IMR-90 (cell line): Measurements from ENCODE around the gene HS6ST3. TPM values are rescaled to one million over a fixed set of nuclear protein-coding genes. Genes with fewer than 3 reads are reported as not detected.

Experiments used
- ATAC-seq: fragments of 200-7000 bp; cut with Tn5 transposase; 2 replicates; pipeline ENCODE4 v1.9.1; 2020; ENCODE audit warnings: low read depth, mild to moderate bottlenecking, moderate library complexity
- BruUV-seq: library from RNA; stranded (reverse); fragments of 400-500 nt; replicated peaks from 2 replicates; lab custom pipeline; 2021; lab: Mats Ljungman, UMichigan
- CTCF ChIA-PET: fragments of 300-600 bp; formaldehyde crosslinking; extraction: SDS; loops from one replicate; lab custom pipeline; 2021; ENCODE audit warnings: antibody characterized with exemption; lab: Yijun Ruan, JAX
- POLR2A ChIA-PET: fragments of 300-600 bp; sonication (Branson Sonifier 250); formaldehyde crosslinking; loops from one replicate; lab custom pipeline; 2022; ENCODE audit warnings: antibody characterized with exemption; ENCODE audit not compliant: unreplicated experiment; lab: Charles Lee
- DNase-seq: peaks from one replicate; pipeline ENCODE4 v3.0.0; 2013
- H2AFZ ChIP-seq: replicated peaks from 2 replicates; pipeline ENCODE3; 2013; ENCODE audit warnings: low read length, mild to moderate bottlenecking; ENCODE audit not compliant: poor library complexity
- H2AK5ac ChIP-seq: 2 replicates; pipeline ENCODE4 v1.6.1; 2013; ENCODE audit warnings: low read depth, low read length, inconsistent platforms
- H2AK9ac ChIP-seq: replicated peaks from 2 replicates; pipeline ENCODE3; 2013; ENCODE audit warnings: mild to moderate bottlenecking, low read depth, low read length, moderate library complexity; ENCODE audit not compliant: poor library complexity
- H2BK120ac ChIP-seq: 2 replicates; pipeline ENCODE4 v1.6.1; 2013; ENCODE audit warnings: low read depth, low read length, inconsistent platforms
- H2BK15ac ChIP-seq: 3 replicates; pipeline ENCODE4 v1.6.1; 2013; ENCODE audit warnings: low read depth, low read length, inconsistent platforms
- H2BK20ac ChIP-seq: 2 replicates; pipeline ENCODE4 v1.6.1; 2013; ENCODE audit warnings: low read depth, mild to moderate bottlenecking, inconsistent platforms, low read length, moderate library complexity
- H2BK5ac ChIP-seq: 2 replicates; pipeline ENCODE4 v1.6.1; 2013; ENCODE audit warnings: mild to moderate bottlenecking, low read depth, low read length, inconsistent platforms; ENCODE audit not compliant: poor library complexity, severe bottlenecking
- H3K14ac ChIP-seq: replicated peaks from 2 replicates; pipeline ENCODE4 v1.6.1; 2013; ENCODE audit warnings: low read depth, low read length, inconsistent platforms
- H3K18ac ChIP-seq: 2 replicates; pipeline ENCODE4 v1.6.1; 2013; ENCODE audit warnings: low read depth, low read length, control low read depth
- H3K23ac ChIP-seq: 2 replicates; pipeline ENCODE4 v1.6.1; 2013; ENCODE audit warnings: low read depth, low read length, inconsistent platforms
- H3K27ac ChIP-seq: 2 replicates; pipeline ENCODE4 v1.5.1; 2013; ENCODE audit warnings: mild to moderate bottlenecking, control low read depth, low read length; ENCODE audit not compliant: insufficient read depth
- H3K27me3 ChIP-seq: 2 replicates; pipeline ENCODE4 v1.6.1; 2013; ENCODE audit warnings: low read length; ENCODE audit not compliant: control insufficient read depth, insufficient read depth
- H3K36me3 ChIP-seq: 2 replicates; pipeline ENCODE4 v1.6.1; 2013; ENCODE audit warnings: low read length, mixed read lengths; ENCODE audit not compliant: control insufficient read depth, insufficient read depth
- H3K4ac ChIP-seq: 2 replicates; pipeline ENCODE4 v1.6.1; 2013; ENCODE audit warnings: low read depth, low read length, inconsistent platforms
- H3K4me1 ChIP-seq: 2 replicates; pipeline ENCODE4 v1.6.1; 2013; ENCODE audit warnings: low read length, mixed read lengths; ENCODE audit not compliant: control insufficient read depth, insufficient read depth
- H3K4me2 ChIP-seq: 2 replicates; pipeline ENCODE4 v1.6.1; 2013; ENCODE audit warnings: low read depth, mild to moderate bottlenecking, control low read depth, low read length, moderate library complexity
- H3K4me3 ChIP-seq: 2 replicates; pipeline ENCODE4 v1.5.1; 2013; ENCODE audit warnings: low read depth, mild to moderate bottlenecking, control low read depth, low read length, moderate library complexity; ENCODE audit not compliant: insufficient read depth
- H3K56ac ChIP-seq: 2 replicates; pipeline ENCODE4 v1.6.1; 2013; ENCODE audit warnings: low read length, inconsistent platforms; ENCODE audit not compliant: insufficient read depth; ENCODE audit errors: extremely low read depth
- H3K79me1 ChIP-seq, 2 experiments: 2 replicates each; pipeline ENCODE4 v1.6.1; 2013; ENCODE audit warnings: low read length in 2 of 2, inconsistent platforms in 1 of 2, low read depth in 1 of 2
- H3K9ac ChIP-seq: 2 replicates; pipeline ENCODE4 v1.6.1; 2013; ENCODE audit warnings: low read depth, low read length, control low read depth
- H3K9me1 ChIP-seq: 2 replicates; pipeline ENCODE4 v1.6.1; 2013; ENCODE audit warnings: low read length, inconsistent platforms; ENCODE audit not compliant: insufficient read depth
- H3K9me3 ChIP-seq: 2 replicates; pipeline ENCODE4 v1.6.1; 2013; ENCODE audit warnings: low read length; ENCODE audit not compliant: control insufficient read depth, insufficient read depth
- H4K20me1 ChIP-seq: 2 replicates; pipeline ENCODE4 v1.6.1; 2013; ENCODE audit warnings: low read length, inconsistent platforms; ENCODE audit not compliant: insufficient read depth
- H4K5ac ChIP-seq: 2 replicates; pipeline ENCODE4 v1.6.1; 2013; ENCODE audit warnings: mild to moderate bottlenecking, low read depth, low read length, control low read depth
- H4K8ac ChIP-seq, 2 experiments: 2 replicates each; pipeline ENCODE4 v1.6.1; 2013; ENCODE audit warnings: low read depth in 2 of 2, low read length in 2 of 2, control low read depth in 1 of 2, inconsistent platforms in 1 of 2
- H4K91ac ChIP-seq: 2 replicates; pipeline ENCODE4 v1.6.1; 2013; ENCODE audit warnings: low read depth, low read length, inconsistent platforms; ENCODE audit not compliant: insufficient read depth
- BHLHE40 ChIP-seq: fragments of 150-350 bp; IDR thresholded peaks from 2 replicates; pipeline ENCODE4 v1.6.1; 2016; ENCODE audit warnings: mild to moderate bottlenecking, low read depth, low read length
- CEBPB ChIP-seq: IDR thresholded peaks from 2 replicates; pipeline ENCODE4 v1.6.1; 2012; ENCODE audit warnings: low read depth, low read length, improper control_type of control experiment
- FOS ChIP-seq: fragments of 150-350 bp; IDR thresholded peaks from 2 replicates; pipeline ENCODE4 v1.6.1; 2016; ENCODE audit warnings: low read depth, low read length
- MAFK ChIP-seq: IDR thresholded peaks from 2 replicates; pipeline ENCODE4 v1.6.1; 2012; ENCODE audit warnings: low read depth, low read length, improper control_type of control experiment
- MAZ ChIP-seq: IDR thresholded peaks from 2 replicates; pipeline ENCODE4 v1.6.1; 2012; ENCODE audit warnings: low read depth, mild to moderate bottlenecking, low read length, improper control_type of control experiment, moderate library complexity, borderline replicate concordance
- MXI1 ChIP-seq: IDR thresholded peaks from 2 replicates; pipeline ENCODE4 v1.6.1; 2012; ENCODE audit warnings: low read depth, mild to moderate bottlenecking, low read length, moderate library complexity, borderline replicate concordance
- NFE2L2 ChIP-seq: fragments of 150-350 bp; IDR thresholded peaks from 2 replicates; pipeline ENCODE4 v1.6.1; 2016; ENCODE audit warnings: low read depth, mild to moderate bottlenecking, low read length
- POLR2A ChIP-seq: IDR thresholded peaks from 2 replicates; pipeline ENCODE4 v1.6.1; 2012; ENCODE audit warnings: mild to moderate bottlenecking, low read depth, low read length
- RCOR1 ChIP-seq: IDR thresholded peaks from 2 replicates; pipeline ENCODE4 v1.6.1; 2012; ENCODE audit warnings: mild to moderate bottlenecking, low read length, improper control_type of control experiment; ENCODE audit not compliant: insufficient replicate concordance
- RFX5 ChIP-seq: IDR thresholded peaks from 2 replicates; pipeline ENCODE4 v1.8.0; 2012; ENCODE audit warnings: low read depth, mild to moderate bottlenecking, low read length, moderate library complexity
- WGBS, 2 experiments: methylation state at CpG; one replicate each; pipeline versions ENCODE4 v1.1.5 to v1.1.7; 2013; ENCODE audit warnings: missing lambda C conversion rate in 2 of 2; ENCODE audit not compliant: insufficient read length in 1 of 2; ENCODE audit errors: extremely low coverage in 2 of 2; 5-methylcytosine and 5-hydroxymethylcytosine counted together
- dilution Hi-C: fragments of 300-500 bp; cut with HindIII; formaldehyde crosslinking; loops from one replicate; pipeline ENCODE4 v1.14.3; 2018; ENCODE audit warnings: low sequenced_read_pairs; ENCODE audit not compliant: unreplicated experiment
- in situ Hi-C: fragments of 300-500 bp; cut with MboI; formaldehyde crosslinking; loops from 3 replicates; pipeline ENCODE4 v1.14.3; 2019; ENCODE audit warnings: low sequenced_read_pairs, inconsistent platforms, mixed read lengths
- intact Hi-C: fragments of 100-400 bp; cut with micrococcal nuclease; formaldehyde crosslinking; loops from 2 replicates; pipeline ENCODE4 v1.10.0; 2022
- polyA plus RNA-seq, 3 experiments: library from polyadenylated mRNA; depleted of rRNA; stranded (reverse); fragments of >200 nt; gene quantifications; 2 replicates each; pipeline ENCODE4 v1.2.3, GENCODE V29; 2012; ENCODE audit warnings: low replicate concordance in 1 of 3
- total RNA-seq: library from RNA; depleted of rRNA; stranded (reverse); fragments of >200 nt; gene quantifications from 2 replicates; pipeline ENCODE4 v1.2.3, GENCODE V29; 2012
- TF ChIP-seq, protein P1 (sequence below): fragments of 150-350 bp; IDR thresholded peaks from 2 replicates; pipeline ENCODE4 v1.6.1; 2017; ENCODE audit warnings: mild to moderate bottlenecking, antibody characterized with exemption, low read length, low read depth
- TF ChIP-seq, protein P2 (sequence below): conservative IDR thresholded peaks from 2 replicates; pipeline ENCODE4 v1.5.1; 2012; ENCODE audit warnings: mild to moderate bottlenecking, low read depth, low read length, improper control_type of control experiment
- TF ChIP-seq, protein P3 (sequence below): fragments of 150-350 bp; IDR thresholded peaks from 2 replicates; pipeline ENCODE4 v1.6.1; 2016; ENCODE audit warnings: low read depth, mild to moderate bottlenecking, low read length, moderate library complexity, borderline replicate concordance

HS6ST3 gene
- total and polyA plus RNA-seq, 2 of the 4 experiments (the other 2 are of a cell fraction) = not detected

DNA sequence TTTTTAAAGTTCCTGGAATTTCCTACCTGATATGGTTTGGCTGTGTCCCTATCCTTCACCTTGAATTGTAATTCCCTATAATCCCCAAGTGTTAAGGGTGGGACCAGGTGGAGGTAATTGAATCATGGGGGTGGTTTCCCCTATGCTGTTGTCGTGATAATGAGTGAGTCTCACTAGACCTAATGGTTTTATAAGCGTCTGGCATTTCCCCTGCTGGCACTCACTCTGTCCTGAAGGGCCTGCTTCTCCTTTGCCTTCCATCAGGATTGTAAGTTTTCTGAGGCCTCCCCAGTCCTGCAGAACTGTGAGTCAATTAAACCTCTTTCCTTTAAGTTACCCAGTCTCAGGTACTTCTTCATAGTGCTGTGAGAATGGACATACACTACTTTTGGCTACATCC is 298.7 kb downstream of the HS6ST3 start:
- no peaks in the 10 kb centered on the region for H3K9me1 ChIP-seq
- CTCF ChIA-PET = no interaction called here
- dilution Hi-C loops = no loop called here

More for the DNA sequence above, 298.7 kb downstream of the HS6ST3 start:
- H3K4me2 ChIP-seq = no peak overlapping the region
- H4K91ac ChIP-seq = no peak overlapping the region
- no peak overlapping the region for H3K27ac ChIP-seq
- no peak overlapping the region for H3K4ac ChIP-seq
- H3K4me1 ChIP-seq = no peaks in the 10 kb centered on the region
- WGBS, 2 experiments = no CpG with 5 or more reads among the region's 2 CpGs
- no peak overlapping the region for H2BK20ac ChIP-seq
- H2BK5ac ChIP-seq = no peak overlapping the region
- H4K8ac ChIP-seq = no peak overlapping the region
- H3K4me3 ChIP-seq = no peak overlapping the region
- no peak overlapping the region for H2AK5ac ChIP-seq
- H2BK15ac ChIP-seq = no peak overlapping the region
- H2AFZ ChIP-seq = no peak overlapping the region
- H3K27me3 ChIP-seq = no peaks in the 10 kb centered on the region
- H2AK9ac ChIP-seq = no peak overlapping the region
- DNase-seq (no peak), ATAC-seq (no peak)
- H4K5ac ChIP-seq = no peak overlapping the region
- H3K9me3 ChIP-seq = peaks cover 4% of the 10 kb centered on the region; the same call in 1 of the 2 replicates
- no peaks in the 10 kb centered on the region for H3K79me1 ChIP-seq
- TF ChIP-seq BHLHE40 = no peak
- TF ChIP-seq, protein P1, sequence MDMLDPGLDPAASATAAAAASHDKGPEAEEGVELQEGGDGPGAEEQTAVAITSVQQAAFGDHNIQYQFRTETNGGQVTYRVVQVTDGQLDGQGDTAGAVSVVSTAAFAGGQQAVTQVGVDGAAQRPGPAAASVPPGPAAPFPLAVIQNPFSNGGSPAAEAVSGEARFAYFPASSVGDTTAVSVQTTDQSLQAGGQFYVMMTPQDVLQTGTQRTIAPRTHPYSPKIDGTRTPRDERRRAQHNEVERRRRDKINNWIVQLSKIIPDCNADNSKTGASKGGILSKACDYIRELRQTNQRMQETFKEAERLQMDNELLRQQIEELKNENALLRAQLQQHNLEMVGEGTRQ = no peak
- TF ChIP-seq RFX5 = no peak
- no peak for TF ChIP-seq POLR2A
- no peak for TF ChIP-seq FOS
- TF ChIP-seq, protein P2, sequence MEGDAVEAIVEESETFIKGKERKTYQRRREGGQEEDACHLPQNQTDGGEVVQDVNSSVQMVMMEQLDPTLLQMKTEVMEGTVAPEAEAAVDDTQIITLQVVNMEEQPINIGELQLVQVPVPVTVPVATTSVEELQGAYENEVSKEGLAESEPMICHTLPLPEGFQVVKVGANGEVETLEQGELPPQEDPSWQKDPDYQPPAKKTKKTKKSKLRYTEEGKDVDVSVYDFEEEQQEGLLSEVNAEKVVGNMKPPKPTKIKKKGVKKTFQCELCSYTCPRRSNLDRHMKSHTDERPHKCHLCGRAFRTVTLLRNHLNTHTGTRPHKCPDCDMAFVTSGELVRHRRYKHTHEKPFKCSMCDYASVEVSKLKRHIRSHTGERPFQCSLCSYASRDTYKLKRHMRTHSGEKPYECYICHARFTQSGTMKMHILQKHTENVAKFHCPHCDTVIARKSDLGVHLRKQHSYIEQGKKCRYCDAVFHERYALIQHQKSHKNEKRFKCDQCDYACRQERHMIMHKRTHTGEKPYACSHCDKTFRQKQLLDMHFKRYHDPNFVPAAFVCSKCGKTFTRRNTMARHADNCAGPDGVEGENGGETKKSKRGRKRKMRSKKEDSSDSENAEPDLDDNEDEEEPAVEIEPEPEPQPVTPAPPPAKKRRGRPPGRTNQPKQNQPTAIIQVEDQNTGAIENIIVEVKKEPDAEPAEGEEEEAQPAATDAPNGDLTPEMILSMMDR = no peak
- TF ChIP-seq CEBPB = no peak
- no peak for TF ChIP-seq MXI1
- TF ChIP-seq RCOR1 = no peak
- no peak for TF ChIP-seq MAFK
- no peak for TF ChIP-seq NFE2L2
- TF ChIP-seq, protein P3, sequence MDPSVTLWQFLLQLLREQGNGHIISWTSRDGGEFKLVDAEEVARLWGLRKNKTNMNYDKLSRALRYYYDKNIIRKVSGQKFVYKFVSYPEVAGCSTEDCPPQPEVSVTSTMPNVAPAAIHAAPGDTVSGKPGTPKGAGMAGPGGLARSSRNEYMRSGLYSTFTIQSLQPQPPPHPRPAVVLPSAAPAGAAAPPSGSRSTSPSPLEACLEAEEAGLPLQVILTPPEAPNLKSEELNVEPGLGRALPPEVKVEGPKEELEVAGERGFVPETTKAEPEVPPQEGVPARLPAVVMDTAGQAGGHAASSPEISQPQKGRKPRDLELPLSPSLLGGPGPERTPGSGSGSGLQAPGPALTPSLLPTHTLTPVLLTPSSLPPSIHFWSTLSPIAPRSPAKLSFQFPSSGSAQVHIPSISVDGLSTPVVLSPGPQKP = no peak
- TF ChIP-seq MAZ = no peak
- no peak overlapping the region for H3K23ac ChIP-seq
- H3K36me3 ChIP-seq = no peaks in the 10 kb centered on the region
- no peak overlapping the region for H3K9ac ChIP-seq
- intact Hi-C loops (no loop called here), in situ Hi-C loops (no loop called here)
- BruUV-seq = no TSS peak
- no peaks in the 10 kb centered on the region for H4K20me1 ChIP-seq
- POLR2A ChIA-PET = no interaction called here
- no peak overlapping the region for H3K56ac ChIP-seq
- H2BK120ac ChIP-seq = no peak overlapping the region
- no peak overlapping the region for H3K14ac ChIP-seq
- no peak overlapping the region for H3K18ac ChIP-seq
